GM21526 (cell line): Measurements from ENCODE around the gene POLN.

Source experiments
- ATAC-seq: cut with Tn5 transposase; IDR thresholded peaks from one replicate; pipeline ENCODE4 v1.9.1; 2021; ENCODE audit warnings: moderate library complexity; ENCODE audit not compliant: unreplicated experiment, low FRiP score

POLN gene

GRCh38 chr4:2062808-2063524 is 179.0 kb downstream of the POLN start:
- ATAC-seq = no peak

- no peak for ATAC-seq
These were observed 179.6 kb downstream of the POLN start for GRCh38 chr4:2062168-2062807.

- no peak for ATAC-seq
These were observed 180.5 kb downstream of the POLN start for GRCh38 chr4:2061186-2062131.

- ATAC-seq = no peak
These were observed 181.2 kb downstream of the POLN start for GRCh38 chr4:2060611-2061185.

GRCh38 chr4:2059726-2060602 is 182.0 kb downstream of the POLN start:
- ATAC-seq = no peak

- no peak for ATAC-seq
These were observed 182.7 kb downstream of the POLN start, which contains the start of gene NAT8L for GRCh38 chr4:2059046-2059725. NAT8L (plus strand) TSS chr4:2059327; CDS start chr4:2059512, 185 bp downstream.

GRCh38 chr4:2058264-2059045 is 183.5 kb downstream of the POLN start:
- ATAC-seq = no peak

- ATAC-seq = no peak
These were observed 184.4 kb downstream of the POLN start for GRCh38 chr4:2057382-2058065.

GRCh38 chr4:2054217-2054616 is 187.7 kb downstream of the POLN start:
- ATAC-seq = no peak

- no peak for ATAC-seq
These were observed 190.8 kb downstream of the POLN start for GRCh38 chr4:2051086-2051485.

GRCh38 chr4:2049811-2050210 is 192.1 kb downstream of the POLN start:
- no peak for ATAC-seq

GRCh38 chr4:2049381-2049780 is 192.5 kb downstream of the POLN start:
- ATAC-seq = no peak

- ATAC-seq = no peak
These were observed 193.1 kb downstream of the POLN start for GRCh38 chr4:2048831-2049230.

GRCh38 chr4:2047781-2048581 is 193.9 kb downstream of the POLN start:
- ATAC-seq = no peak

GRCh38 chr4:2047031-2047660 is 194.8 kb downstream of the POLN start:
- ATAC-seq = no peak
